Cardiac muscle cell (in vitro differentiated cells and primary cell): ENCODE measurements around the gene LRIF1. TPM values are rescaled to one million over a fixed set of nuclear protein-coding genes. Genes with fewer than 3 reads are reported as not detected.

Experiments
- DNase-seq, 2 donors: peaks; one replicate each; pipeline versions ENCODE4 v3.0.0 to v3.0.0-alpha.2; 2010 to 2017; ENCODE audit warnings: low read depth in 1 of 2, low spot score in 1 of 2
- H3K27ac ChIP-seq: fragments of 200-600 bp; sonication (generic); 2 replicates; pipeline ENCODE4 v1.5.1; 2016
- H3K27me3 ChIP-seq: fragments of 200-600 bp; sonication (generic); 2 replicates; pipeline ENCODE4 v1.6.0; 2016; ENCODE audit warnings: control low read depth
- H3K36me3 ChIP-seq: fragments of 200-600 bp; sonication (generic); 2 replicates; pipeline ENCODE4 v1.5.1; 2016; ENCODE audit warnings: control low read depth
- H3K4me1 ChIP-seq: fragments of 200-600 bp; sonication (generic); 2 replicates; pipeline ENCODE4 v1.8.1; 2017; ENCODE audit warnings: low read depth, mild to moderate bottlenecking, mixed run types
- H3K4me3 ChIP-seq: fragments of 200-600 bp; sonication (generic); 2 replicates; pipeline ENCODE4 v1.5.1; 2016; ENCODE audit warnings: mild to moderate bottlenecking
- H3K9me3 ChIP-seq: fragments of 200-600 bp; sonication (generic); 2 replicates; pipeline ENCODE4 v1.5.1; 2017; ENCODE audit warnings: low read depth, mild to moderate bottlenecking, control low read depth
- polyA plus RNA-seq: library from polyadenylated mRNA; unstranded; fragments of >200 nt; fragmentation: Nextera tagmentation; extraction: Ambion mirVana; gene quantifications from 2 replicates; pipeline ENCODE4 v1.2.1, GENCODE V29; 2016
- total RNA-seq: library from RNA; depleted of rRNA; stranded (reverse); fragments of >200 nt; gene quantifications from 2 replicates; pipeline ENCODE4 v1.2.3, GENCODE V29; 2016
- TF ChIP-seq, protein P1 (sequence below): IDR thresholded peaks from 2 replicates; pipeline ENCODE4 v1.5.1; 2012; ENCODE audit warnings: low read depth, mild to moderate bottlenecking, low read length

Gene LRIF1
- total and polyA plus RNA-seq, 2 experiments from 2014 or later: 6.9 to 13.8 TPM

GRCh38 chr1:110916274-110916668 lies 47.5 kb downstream of the LRIF1 start:
- no peaks in the 10 kb centered on the region for H3K27me3 ChIP-seq
- H3K4me1 ChIP-seq: no peaks in the 10 kb centered on the region
- TF ChIP-seq, protein P1, sequence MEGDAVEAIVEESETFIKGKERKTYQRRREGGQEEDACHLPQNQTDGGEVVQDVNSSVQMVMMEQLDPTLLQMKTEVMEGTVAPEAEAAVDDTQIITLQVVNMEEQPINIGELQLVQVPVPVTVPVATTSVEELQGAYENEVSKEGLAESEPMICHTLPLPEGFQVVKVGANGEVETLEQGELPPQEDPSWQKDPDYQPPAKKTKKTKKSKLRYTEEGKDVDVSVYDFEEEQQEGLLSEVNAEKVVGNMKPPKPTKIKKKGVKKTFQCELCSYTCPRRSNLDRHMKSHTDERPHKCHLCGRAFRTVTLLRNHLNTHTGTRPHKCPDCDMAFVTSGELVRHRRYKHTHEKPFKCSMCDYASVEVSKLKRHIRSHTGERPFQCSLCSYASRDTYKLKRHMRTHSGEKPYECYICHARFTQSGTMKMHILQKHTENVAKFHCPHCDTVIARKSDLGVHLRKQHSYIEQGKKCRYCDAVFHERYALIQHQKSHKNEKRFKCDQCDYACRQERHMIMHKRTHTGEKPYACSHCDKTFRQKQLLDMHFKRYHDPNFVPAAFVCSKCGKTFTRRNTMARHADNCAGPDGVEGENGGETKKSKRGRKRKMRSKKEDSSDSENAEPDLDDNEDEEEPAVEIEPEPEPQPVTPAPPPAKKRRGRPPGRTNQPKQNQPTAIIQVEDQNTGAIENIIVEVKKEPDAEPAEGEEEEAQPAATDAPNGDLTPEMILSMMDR: no peak
- H3K36me3 ChIP-seq: no peaks in the 10 kb centered on the region
- no peak overlapping the region for H3K27ac ChIP-seq
- no peak for DNase-seq
- no peak overlapping the region for H3K4me3 ChIP-seq
- H3K9me3 ChIP-seq: no peaks in the 10 kb centered on the region

DNA sequence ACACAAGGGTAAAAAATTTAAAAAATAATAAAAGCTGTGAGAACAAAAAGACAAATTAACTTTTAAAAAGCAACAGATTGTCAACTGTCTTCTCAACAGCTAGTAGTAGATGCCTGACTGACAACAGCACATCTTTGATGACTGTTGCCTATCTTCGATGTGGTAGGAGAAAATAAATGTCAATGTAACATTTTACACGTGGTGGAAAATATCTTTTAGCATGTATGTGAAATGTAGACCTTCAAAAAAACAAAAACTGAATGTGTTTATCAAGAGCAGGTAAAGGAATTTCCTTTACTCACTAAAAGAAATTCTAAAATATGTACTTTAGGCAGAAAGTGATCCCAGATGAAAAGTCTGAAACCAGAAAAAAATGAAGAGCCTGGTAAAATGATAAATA lies 47.9 kb downstream of the LRIF1 start:
- Histone ChIP-seq H3K27me3 (no peaks in the 10 kb centered on the region), H3K4me3 (no peak overlapping the region), H3K36me3 (no peaks in the 10 kb centered on the region), H3K27ac (no peak overlapping the region), H3K9me3 (no peaks in the 10 kb centered on the region), H3K4me1 (no peaks in the 10 kb centered on the region)
- TF ChIP-seq, protein P1: no peak
- no peak for DNase-seq

DNA sequence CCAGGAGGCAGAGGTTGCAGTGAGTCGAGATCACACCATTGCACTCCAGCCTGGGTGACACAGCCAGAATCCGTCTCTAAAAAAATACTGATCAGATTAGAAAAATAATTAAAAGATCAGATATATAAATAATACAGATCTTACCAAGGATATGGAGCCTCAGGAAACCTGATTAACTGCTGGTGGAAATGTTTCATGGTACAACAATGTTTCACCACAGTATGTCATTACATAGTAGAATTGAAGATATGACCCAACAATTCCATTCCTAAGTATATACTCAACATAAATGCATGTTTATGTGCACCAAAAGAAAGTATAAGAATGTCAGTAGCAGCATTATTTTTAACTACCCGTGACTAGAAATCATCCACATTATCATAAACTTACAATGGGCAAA lies 49.0 kb downstream of the LRIF1 start:
- H3K27me3 ChIP-seq: no peaks in the 10 kb centered on the region
- no peaks in the 10 kb centered on the region for H3K9me3 ChIP-seq
- TF ChIP-seq, protein P1: no peak
- DNase-seq: no peak
- no peaks in the 10 kb centered on the region for H3K4me1 ChIP-seq
- no peak overlapping the region for H3K4me3 ChIP-seq
- H3K27ac ChIP-seq: no peak overlapping the region
- H3K36me3 ChIP-seq: no peaks in the 10 kb centered on the region

DNA sequence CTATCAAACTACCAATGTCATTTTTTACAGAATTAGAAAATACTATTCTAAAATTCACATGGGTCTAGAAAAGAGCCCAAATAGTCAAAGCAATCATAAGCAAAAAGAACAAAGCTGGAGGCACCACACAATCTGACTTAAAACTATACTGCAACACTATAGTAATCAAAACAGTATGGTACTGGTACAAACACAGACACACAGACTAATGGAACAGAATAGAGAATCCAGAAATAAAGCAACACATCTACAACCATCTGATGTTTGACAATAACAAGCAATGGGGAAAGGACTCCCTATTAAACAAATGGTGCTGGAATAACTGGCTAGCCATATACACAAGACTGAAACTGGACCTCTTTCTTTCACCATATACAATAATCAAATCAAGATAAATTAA lies 50.9 kb downstream of the LRIF1 start:
- Histone ChIP-seq H3K4me3 (no peak overlapping the region), H3K27me3 (no peaks in the 10 kb centered on the region), H3K27ac (no peak overlapping the region), H3K4me1 (no peaks in the 10 kb centered on the region), H3K36me3 (no peaks in the 10 kb centered on the region), H3K9me3 (no peaks in the 10 kb centered on the region)
- TF ChIP-seq, protein P1: no peak
- no peak for DNase-seq

DNA sequence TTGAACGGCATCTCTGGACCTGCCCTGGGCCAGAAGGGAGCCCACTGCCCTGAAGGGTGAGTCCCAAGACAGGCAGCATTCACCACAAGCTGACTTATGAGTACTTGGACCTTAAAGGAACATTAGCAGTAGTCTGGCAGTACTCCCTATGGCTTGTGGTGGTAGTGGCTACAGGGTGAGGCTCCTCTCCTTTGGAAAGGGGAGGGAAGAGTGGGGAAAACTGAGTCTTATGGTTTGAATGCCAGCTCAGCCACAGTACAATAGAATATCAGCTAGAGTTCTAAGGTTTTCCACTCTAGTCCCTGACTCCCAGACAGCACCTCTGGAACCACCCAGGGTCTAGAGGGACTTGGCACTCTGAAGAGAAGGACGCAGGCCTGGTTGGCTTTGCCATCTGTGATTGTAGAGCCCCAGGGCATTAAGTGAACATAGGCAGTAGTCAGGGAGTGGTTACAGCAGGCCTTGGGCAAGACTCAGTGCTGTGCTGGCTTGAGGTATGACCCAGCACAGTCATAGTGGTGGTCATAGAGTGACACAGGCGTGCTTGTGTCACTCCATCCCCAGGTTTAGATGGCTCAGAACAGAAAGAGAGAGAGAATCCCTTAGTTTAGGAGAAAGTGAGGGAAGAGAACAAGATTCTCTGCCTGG lies 59.7 kb downstream of the LRIF1 start:
- no peaks in the 10 kb centered on the region for H3K9me3 ChIP-seq
- H3K36me3 ChIP-seq: no peaks in the 10 kb centered on the region
- no peaks in the 10 kb centered on the region for H3K27me3 ChIP-seq
- DNase-seq: no peak
- no peaks in the 10 kb centered on the region for H3K4me1 ChIP-seq
- no peak overlapping the region for H3K4me3 ChIP-seq
- TF ChIP-seq, protein P1: no peak
- no peak overlapping the region for H3K27ac ChIP-seq
